ENCODE results near the gene PPL.

DNA sequence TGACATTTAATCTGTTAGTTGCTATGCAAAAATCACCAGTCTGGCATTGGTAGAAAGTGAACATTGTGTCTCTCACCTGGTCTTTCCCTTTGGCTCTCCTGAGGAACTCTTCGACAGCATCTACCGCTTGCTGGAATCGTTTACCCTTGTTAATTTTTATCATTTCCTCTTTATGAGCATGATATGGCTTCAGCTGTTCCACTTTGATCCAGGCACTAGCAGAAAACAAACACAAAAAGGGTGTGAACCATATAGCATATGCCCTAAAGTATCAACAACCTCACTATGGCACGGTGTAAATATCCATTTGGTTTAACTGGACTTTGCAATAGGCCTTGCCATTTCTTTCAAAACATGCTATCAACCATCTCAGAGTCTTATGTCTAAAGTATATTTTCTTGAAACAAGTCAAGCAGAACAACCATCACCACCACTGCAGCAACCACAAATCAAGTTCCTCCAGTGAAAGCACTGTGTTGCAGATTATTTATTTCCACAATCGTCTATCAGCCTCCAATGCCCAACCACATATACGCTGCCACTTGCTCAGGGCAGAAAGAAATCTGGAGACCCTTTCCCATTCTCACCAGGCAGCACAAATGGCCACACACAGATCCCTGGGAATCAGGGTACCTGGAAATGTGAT lies 104.1 kb downstream of the PPL start:
- TF ChIP-seq, protein P1, sequence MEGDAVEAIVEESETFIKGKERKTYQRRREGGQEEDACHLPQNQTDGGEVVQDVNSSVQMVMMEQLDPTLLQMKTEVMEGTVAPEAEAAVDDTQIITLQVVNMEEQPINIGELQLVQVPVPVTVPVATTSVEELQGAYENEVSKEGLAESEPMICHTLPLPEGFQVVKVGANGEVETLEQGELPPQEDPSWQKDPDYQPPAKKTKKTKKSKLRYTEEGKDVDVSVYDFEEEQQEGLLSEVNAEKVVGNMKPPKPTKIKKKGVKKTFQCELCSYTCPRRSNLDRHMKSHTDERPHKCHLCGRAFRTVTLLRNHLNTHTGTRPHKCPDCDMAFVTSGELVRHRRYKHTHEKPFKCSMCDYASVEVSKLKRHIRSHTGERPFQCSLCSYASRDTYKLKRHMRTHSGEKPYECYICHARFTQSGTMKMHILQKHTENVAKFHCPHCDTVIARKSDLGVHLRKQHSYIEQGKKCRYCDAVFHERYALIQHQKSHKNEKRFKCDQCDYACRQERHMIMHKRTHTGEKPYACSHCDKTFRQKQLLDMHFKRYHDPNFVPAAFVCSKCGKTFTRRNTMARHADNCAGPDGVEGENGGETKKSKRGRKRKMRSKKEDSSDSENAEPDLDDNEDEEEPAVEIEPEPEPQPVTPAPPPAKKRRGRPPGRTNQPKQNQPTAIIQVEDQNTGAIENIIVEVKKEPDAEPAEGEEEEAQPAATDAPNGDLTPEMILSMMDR (IDR thresholded peaks at IDR 0.05) = no peak
- TF ChIP-seq EP300 (IDR thresholded peaks at IDR 0.05) (no peak), POLR2A (IDR thresholded peaks at IDR 0.05) (no peak)

All from tibial nerve (tissue), 4 donors.